Myocyte (in vitro differentiated cells): ENCODE measurements around the gene AKR1C8. TPM values are rescaled to one million over a fixed set of nuclear protein-coding genes. Genes with fewer than 3 reads are reported as not detected.
A peak's percentile ranks its signal among the peaks of the same experiment; 100 is the strongest.
"Not testable (repeated sequence)": the region's sequence is repeated elsewhere in the genome, so short reads cannot be mapped to it uniquely, and the experiment has no call there.

ENCODE experiments used
- DNase-seq: peaks from one replicate; pipeline ENCODE4 v3.0.0-alpha.2; 2012; ENCODE audit warnings: low read depth
- total RNA-seq: library from RNA; depleted of rRNA; stranded (reverse); fragments of >200 nt; gene quantifications from 2 replicates; pipeline ENCODE4 v1.2.3, GENCODE V29; 2014

AKR1C8 gene
- total RNA-seq, 1 donor from 2014 or later, result not detected

DNA sequence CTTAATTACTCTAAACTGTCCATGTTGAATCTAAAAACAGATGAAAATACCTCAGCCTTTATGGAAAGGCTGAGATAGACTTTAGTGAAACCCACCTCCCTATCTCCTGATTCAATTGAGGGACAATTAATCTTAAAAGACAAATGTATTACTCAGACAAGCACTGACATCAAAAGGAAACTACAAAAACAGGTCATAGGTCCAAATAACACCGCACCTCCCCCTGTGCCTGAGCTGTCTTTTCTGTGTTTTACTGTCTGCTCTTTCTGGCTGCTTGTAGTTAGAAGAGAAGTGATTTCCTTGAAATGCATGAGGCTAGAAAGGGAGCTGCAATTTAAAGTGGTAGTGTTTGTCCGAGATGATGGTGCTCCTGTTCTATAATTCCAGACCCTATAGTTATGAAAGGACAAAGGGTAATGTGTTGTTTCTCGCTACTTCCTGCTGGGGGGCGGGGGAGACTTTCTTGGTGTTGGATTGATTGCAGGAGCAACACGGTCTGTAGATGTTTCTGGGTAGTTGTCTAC is 16.0 kb downstream of the AKR1C8 start:
- no peak for DNase-seq

DNA sequence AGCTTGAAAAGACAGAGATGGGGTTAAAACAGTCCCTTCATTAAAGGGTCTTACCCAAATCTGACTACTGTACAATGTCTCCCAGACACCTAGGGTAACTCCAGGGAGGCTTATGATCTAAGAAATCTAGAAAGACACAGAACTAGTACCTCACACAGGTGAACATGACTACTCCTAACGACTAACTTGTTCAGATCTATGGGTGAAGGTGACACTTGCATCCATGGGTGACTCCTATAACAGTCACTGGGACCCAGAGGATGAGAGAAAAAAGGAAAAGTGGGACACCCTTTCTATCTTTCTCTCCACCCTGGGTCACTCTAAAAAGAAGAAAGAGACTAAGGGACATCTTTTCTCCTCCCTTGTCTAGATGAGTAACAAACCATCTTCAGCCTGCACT is 19.2 kb downstream of the AKR1C8 start:
- DNase-seq, result peak; percentile 8

DNA sequence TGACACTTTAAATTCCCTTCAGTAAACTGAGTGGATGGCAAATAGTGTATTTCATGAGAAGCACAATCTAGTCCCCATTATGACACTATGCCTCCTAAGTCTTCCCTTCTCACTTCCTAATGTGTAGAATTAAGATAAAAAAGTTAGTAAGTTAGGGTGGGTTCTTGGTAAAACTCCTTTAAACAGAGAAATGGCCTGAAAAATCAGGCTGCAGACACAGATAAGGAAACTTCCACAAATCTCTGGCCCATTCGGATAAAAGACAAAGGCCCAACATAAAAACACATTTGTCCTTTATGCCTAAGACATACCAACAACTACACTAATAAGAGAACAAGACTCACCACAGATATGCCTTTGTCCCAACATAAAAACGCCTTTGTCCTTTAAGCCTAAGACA is 21.5 kb downstream of the AKR1C8 start:
- no peak for DNase-seq

DNA sequence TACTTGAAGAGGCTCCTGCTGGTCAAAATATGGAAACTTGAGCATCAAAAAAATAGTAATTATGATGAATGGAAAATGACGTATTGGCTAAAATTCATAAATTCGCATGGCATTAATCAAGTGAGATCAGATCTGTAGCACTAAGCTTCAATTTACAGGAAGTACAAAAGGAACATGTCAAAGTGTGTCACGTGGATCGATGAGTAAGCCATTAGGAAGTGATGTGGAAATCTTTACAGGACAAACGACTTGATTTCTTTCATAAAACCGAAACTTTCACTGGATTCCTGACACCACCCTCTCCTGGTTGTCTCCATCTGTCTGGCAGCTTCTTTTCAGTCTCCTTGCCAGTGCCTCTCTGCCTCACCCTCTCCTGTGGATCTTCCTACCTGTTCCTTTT is 25.8 kb downstream of the AKR1C8 start:
- no peak for DNase-seq

DNA sequence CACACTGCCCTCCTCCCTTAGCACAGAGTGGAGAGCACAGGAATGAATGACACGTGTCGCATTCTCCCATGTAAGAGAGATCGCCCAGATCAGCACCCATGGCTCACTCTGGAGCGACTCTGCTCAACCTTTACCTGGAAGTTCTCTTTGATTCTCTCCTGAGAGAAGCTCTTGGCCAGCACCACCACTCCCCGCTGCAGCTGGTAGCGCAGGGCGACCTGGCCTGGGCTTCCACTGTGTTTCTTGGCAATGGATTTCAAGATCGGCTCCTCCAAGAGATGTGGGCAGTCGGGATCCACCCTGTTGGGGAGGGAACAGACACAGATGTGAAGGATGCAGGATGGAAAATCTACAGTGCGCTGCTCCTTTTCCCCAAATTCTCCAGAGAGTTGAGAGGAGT is 27.4 kb downstream of the AKR1C8 start:
- no peak for DNase-seq

DNA sequence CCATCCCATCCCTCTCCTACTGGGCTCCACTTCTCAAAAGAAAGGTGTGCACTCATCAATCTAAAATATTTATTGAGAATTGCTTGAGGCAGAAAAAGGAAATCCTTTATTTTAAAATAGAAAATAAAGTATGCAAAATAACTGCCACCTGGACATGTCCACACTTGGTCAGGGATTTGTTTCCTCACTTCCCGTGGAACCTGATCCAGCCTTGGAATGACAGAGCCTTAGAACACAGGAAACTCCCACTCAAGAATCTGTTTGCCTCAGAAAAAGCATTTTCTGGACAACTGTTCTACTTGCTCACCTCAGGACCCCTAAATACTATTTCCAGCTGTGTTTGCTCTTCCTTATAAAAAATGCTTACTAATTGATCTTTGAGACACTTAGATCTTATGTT is 29.0 kb downstream of the AKR1C8 start:
- DNase-seq, result no peak

DNA sequence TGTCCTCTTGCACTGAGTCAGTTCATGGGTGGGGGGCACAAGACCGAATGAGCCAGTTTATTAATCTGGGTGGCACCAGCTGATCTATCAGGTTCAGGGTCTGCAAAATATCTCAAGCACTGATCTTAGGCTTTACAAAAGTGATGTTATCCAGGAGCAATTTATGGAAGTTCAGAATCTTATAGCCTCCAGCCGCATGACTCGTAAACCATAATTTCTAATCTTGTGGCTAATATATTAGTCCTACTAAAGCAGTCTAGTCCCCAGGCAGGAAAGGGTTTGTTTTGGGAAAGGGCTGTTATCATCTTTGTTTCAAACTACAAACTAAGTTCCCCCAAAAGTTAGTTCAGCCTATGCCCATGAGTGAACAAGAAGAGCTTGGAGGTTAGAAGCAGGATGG is 33.9 kb downstream of the AKR1C8 start:
- no peak for DNase-seq

DNA sequence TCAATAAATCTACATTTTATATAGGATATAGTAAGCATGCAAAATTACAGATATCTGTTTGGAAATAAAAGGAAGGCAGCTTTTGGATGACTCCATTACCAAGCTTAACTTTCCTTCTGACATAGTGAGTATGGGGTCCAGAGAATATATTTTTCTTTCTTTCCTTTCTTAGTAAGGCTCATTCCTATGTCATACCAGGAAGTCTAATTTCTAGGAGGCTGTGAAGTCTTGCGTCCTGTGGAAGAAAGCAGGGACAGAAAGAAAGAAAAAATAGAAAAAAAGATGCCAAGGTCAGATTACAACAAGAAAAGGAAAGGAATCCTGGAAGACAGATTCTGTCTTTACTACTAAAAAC is 36.3 kb downstream of the AKR1C8 start:
- DNase-seq, result no peak

DNA sequence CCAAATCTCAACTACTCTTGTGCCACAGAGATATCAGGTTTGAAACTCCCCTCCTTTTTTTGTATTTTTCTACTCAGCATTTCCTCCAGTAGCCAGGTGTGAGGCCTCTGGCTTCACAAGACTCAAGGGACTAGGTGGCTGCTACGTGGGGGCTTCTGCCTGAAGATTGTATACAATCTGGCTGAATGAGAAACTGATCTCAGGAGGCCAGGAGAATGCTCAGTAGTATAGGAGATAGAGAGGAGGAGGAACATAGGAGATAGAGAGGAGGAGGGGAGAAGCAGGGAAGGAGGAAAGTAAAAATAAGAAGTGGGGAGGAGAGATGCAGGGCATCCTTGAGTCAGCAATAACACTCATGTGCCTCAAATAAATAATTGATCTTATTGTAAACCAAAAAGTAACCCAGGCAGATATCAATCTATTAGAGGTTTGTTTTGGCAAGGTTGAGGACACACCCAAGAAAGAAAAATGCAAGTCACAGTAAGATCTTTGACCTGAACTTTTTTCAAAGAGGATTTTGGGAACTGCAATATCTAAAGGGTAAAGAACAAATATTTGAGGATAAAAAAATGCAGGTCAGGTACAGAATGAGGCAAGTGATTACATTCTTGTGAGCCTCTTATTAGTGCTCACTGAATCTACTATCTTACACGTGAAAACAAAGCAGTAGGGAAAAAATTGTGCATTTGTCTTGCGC is 36.8 kb downstream of the AKR1C8 start:
- no peak for DNase-seq

DNA sequence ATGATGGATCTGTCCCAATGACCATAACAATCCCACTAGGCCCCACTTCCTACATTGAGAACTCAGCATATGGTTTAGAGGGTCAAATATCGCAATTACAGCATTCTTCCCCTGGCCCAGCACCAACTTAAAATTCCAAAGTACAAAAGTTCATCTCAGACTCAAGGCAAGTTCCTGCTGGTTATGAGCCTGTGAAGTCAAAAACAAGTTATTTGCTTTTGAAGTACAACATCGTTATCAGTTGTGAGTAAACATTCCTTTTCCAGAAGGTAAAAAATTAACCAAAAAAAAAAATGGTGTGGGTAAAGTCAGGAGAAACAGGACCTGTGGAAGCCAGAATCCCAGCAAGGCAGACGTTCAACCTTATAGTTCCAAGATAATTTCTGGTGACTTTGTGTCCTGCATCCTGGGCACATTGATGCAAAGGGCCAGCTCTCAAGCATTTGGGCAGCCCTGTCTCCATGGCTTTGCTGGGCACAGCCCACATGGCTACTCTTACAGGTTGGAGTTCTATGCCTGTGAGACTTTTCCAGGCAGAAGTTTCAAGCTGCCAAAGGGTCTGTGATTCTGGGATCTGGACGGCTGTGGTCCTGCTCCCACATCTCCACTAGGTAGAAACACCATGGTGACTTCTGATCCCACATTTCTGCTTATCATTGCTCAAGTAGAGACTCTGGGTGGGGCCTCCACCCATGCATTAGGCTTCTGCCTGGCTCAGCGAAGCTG is 37.5 kb downstream of the AKR1C8 start:
- DNase-seq, result no peak

DNA sequence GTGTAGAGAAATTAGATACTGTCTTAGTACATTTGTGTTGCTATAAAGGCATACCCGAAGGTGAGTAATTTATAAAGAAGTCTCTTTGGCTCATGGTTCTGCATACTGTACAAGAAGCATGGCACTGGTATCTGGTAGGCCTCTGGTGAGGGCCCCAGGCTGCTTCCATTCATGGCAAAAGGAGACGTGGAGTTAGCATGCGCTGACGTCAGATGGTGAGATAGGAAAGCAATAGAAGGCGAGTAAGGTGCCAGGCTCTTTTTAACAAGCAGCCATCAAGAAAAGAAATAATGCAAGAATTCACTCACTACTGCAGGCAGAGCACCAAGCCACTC is 38.1 kb downstream of the AKR1C8 start:
- no peak for DNase-seq

DNA sequence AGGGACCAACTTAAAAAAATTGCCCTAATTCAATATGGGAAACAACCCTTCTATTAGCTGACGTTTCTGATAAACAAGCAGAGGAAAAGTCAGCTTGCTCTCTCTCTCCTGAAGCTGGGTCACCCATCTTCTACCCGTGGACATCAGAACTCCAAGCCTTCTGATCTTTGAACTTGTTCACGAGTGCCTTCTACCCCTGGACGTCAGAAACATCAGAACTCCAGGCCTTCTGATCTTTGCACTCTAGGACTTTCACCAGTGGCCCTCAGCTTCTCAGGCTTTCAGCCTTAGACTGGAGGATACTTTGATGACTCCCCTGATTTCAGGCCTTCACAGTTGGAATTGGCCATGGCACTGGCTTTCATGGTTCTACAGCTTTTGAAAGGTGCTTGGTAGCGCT is 41.8 kb downstream of the AKR1C8 start:
- DNase-seq, result no peak

DNA sequence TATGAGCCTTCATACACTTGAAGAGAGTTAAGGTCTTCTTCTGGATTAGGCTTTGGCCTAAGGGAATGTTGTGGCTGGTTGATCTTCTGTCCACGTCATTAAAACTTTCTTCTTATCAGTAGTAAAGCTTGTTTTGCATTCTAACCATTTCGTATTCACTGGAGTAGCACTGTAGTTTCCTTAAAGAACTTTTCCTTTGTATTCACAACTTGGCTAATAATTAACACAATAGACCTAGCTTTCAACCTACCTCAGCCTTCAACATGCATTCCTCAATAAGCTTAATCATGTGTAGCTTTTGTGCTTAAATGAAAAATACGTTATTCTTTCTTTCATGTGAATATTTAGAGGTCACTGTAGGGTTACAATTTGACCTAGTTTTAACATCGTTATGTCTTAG is 42.8 kb downstream of the AKR1C8 start:
- DNase-seq, result no peak

DNA sequence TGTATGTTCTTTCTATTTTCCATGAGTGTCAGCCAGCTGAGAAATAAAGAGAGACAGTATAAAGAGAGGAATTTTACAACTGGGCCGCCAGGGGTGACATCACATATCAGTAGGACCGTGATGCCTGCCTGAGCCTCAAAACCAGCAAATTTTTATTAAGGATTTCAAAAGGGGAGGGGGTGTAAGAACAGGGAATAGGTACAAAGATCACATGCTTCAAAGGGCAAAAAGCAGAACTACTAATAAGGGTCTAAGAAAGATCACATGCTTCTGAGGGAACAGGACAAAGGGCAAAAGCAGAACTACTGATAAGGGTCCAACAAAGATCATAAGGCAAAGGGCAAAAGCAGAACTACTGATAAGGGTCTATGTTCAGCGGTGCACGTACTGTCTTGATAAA is 47.3 kb downstream of the AKR1C8 start:
- not testable (repeated sequence) for DNase-seq

DNA sequence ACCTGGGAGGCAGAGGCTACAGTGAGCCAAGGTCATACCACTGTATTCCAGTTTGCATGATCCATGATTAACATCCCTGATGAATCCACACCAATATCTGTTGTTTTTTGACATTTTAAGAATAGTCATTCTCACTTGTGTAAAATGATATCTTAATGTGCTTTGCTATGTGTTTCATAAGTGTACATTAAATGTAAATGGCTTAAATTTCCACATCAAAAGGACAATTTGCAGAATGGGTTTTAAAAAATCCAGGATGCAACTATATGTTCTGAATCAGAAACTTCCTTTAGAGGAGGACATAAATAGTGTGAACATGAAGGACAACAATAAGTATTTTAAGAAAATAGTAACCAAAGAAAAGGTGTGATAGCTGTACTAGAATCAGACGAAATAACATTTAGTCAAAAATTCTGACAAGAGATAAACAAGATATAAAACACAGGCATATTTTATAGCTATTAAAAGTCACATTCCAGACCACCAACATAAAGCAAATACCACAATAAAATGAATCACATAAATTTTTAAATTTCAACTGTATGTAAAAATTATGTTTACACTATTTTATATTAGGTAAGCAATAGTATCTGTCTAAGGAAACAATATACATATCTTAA is 48.4 kb downstream of the AKR1C8 start:
- DNase-seq, result no peak

DNA sequence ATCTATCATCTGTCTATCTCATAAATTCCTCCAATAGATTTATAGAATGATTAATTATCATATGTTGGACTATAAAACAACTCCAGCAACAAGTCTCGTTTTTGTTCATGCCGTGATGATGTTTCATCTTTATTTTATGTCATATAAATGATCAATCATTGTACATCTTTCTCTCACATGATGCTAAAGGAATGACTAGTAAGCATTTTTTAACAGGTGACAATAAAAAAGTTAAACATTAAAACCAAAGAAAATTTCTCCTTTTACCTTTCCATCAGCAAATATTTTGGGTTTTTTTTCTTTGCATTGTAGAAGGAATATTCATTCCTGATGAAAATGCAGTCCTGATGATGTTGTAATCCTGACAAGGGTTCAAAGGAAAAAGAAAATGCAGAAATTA is 49.4 kb downstream of the AKR1C8 start:
- DNase-seq, result no peak

DNA sequence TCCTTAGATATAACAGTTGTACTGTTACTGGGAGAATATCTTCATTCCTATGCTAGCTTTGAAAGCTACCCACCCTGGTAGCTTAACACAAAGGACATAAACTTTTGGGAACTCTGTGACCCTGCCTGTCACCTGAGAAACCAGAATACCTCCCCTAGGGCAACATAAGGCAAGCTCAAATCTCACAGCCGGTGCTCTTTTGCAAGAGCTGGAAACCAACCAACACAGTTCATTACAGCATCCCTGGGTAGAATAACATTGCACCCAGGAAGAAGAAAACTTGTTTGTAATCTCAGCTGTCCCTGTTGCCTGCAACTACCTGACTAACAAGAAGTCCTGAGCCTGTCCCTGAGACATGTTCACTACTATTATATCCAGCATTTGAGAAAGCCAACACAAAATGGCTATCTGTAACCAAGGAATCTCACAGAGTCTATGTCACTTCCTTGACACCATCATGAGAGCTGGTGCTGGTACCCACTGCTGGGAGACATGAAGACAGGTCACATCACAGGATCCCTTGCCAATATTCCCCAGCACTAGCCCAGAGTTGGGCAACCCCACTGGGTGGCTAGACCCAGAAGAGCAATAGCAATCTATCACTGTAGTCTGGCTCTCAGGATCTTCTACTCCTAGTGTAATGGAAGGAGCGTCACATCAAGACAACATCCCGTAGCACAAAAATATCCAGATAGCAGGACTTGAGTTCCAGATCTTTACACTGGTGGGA is 59.5 kb downstream of the AKR1C8 start:
- DNase-seq, result no peak

DNA sequence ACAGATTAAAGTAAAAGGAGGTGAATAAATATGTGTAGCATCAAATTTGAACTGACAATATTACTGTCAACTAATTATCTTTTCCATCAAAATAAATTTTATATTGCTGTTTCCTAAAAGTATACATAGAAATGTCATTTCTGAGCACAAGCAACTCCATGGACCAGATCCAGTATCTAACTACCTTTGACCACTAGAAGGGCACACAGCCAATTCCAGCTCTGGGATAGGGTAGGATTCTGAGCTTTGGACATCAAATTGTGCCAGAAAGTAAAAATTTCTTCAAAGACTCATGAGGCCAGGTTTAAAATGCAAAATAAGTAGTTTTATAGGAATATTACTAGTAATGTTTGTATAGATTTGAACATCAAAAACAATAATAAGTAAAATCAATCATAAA is 61.1 kb downstream of the AKR1C8 start:
- no peak for DNase-seq

DNA sequence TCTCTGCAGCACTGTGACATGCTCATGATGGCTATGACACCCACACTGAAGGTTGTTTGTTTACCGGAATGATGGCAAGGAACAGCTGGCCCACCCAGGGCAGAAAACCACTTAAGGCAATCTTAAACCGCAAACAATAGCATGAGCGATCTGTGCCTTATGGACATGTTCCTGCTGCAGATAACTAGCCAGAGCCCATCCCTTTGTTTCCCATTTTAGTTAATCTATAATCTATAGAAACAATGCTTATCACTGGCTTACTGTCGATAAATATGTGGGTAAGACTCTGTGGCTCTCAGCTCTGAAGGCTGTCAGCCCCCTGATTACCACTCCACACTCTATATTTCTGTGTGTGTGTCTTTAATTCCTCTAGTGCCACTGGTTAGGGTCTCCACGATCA is 65.0 kb downstream of the AKR1C8 start:
- not testable (repeated sequence) for DNase-seq

DNA sequence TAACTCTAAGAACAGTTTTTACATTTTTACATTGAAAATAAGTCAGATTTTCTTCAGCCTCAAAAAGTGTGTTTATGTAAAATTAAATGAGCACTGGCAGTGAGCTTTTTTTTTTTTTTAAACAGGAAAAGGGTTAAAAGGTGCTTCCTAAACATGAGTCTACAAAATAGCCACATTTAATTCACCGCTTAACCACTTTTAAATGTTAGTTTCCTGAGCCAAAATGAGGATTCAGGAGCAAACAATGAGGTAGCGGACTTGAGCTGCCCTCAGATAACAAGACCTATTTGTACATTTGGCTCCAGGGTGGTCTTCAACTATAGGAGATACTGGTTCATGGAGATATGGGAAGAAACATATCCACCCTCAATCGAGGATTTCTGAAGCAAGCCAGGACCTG is 67.9 kb downstream of the AKR1C8 start:
- DNase-seq, result no peak

DNA sequence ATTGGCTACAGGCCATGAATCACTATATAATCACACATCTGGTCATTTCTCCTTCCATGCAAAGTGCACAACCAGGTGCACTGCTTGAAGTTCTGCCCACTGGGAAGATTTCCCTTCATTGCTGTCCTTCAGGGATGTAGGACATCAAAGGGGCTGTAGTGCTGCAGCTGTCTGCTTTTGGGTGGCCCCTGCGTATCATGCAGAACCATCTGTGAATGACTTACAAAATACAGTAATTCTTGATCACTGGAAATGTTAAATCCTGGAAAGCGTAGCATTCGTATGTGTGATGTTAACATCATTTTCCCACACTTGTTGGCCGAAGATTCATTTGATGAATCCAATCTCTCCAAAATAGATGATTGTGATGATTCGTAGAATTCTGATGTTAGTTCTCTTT is 68.3 kb downstream of the AKR1C8 start:
- DNase-seq, result no peak

DNA sequence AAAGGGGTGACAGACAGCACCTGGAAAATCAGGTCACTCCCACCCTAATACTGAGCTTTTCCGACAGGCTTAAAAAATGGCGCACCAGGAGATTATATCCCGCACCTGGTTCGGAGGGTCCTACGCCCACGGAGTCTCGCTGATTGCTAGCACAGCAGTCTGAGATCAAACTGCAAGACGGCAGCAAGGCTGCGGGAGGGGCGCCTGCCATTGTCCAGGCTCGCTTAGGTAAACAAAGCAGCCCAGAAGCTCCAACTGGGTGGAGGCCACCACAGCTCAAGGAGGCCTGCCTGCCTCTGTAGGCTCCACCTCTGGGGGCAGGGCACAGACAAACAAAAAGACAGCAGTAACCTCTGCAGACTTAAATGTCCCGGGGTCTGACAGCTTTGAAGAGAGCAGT is 75.1 kb downstream of the AKR1C8 start:
- DNase-seq, result not testable (repeated sequence)
